GM23248 (cell line): ENCODE data around the gene ATXN3L. TPM values are rescaled to one million over a fixed set of nuclear protein-coding genes. Genes with fewer than 3 reads are reported as not detected.

Experiments
- DNase-seq: peaks from one replicate; pipeline ENCODE4 v3.0.0-alpha.2; 2015
- H2AFZ ChIP-seq: fragments of 200-600 bp; sonication (generic); 2 replicates; pipeline ENCODE4 v1.6.1; 2016; ENCODE audit warnings: antibody characterized with exemption
- H3F3A ChIP-seq: fragments of 200-600 bp; sonication (generic); 2 replicates; pipeline ENCODE4 v1.6.1; 2016; ENCODE audit warnings: mild to moderate bottlenecking, antibody characterized with exemption, mixed run types; ENCODE audit not compliant: insufficient read depth
- H3K27ac ChIP-seq: fragments of 200-600 bp; sonication (generic); 2 replicates; pipeline ENCODE4 v1.5.1; 2016; ENCODE audit warnings: mild to moderate bottlenecking
- H3K27me3 ChIP-seq: fragments of 200-600 bp; sonication (generic); replicated peaks from 2 replicates; pipeline ENCODE4 v1.6.1; 2016; ENCODE audit warnings: mild to moderate bottlenecking; ENCODE audit not compliant: insufficient read depth
- H3K36me3 ChIP-seq: fragments of 200-600 bp; sonication (generic); 2 replicates; pipeline ENCODE4 v1.6.1; 2016; ENCODE audit warnings: low read depth, mild to moderate bottlenecking
- H3K4me1 ChIP-seq: fragments of 200-600 bp; sonication (generic); 2 replicates; pipeline ENCODE4 v1.6.1; 2016; ENCODE audit warnings: mild to moderate bottlenecking; ENCODE audit not compliant: insufficient read depth
- H3K4me2 ChIP-seq: fragments of 200-600 bp; sonication (generic); one replicate; pipeline ENCODE4 v1.6.1; 2016; ENCODE audit warnings: mild to moderate bottlenecking; ENCODE audit not compliant: unreplicated experiment
- H3K4me3 ChIP-seq: fragments of 200-600 bp; sonication (generic); 2 replicates; pipeline ENCODE4 v1.5.1; 2016; ENCODE audit warnings: mild to moderate bottlenecking
- H3K79me2 ChIP-seq: fragments of 200-600 bp; sonication (generic); 2 replicates; pipeline ENCODE4 v1.6.1; 2016; ENCODE audit warnings: mild to moderate bottlenecking; ENCODE audit not compliant: insufficient read depth
- H3K9ac ChIP-seq: fragments of 200-600 bp; sonication (generic); 2 replicates; pipeline ENCODE4 v1.6.1; 2016; ENCODE audit warnings: mild to moderate bottlenecking
- H3K9me2 ChIP-seq: fragments of 200-600 bp; sonication (generic); 2 replicates; pipeline ENCODE4 v1.6.1; 2016; ENCODE audit warnings: mixed run types, mild to moderate bottlenecking, moderate library complexity; ENCODE audit not compliant: insufficient read depth
- H3K9me3 ChIP-seq: fragments of 200-600 bp; sonication (generic); one replicate; pipeline ENCODE4 v1.6.1; 2017; ENCODE audit warnings: low read depth
- H4K20me1 ChIP-seq: fragments of 200-600 bp; sonication (generic); 2 replicates; pipeline ENCODE4 v1.6.0; 2016; ENCODE audit not compliant: insufficient read depth
- EZH2 ChIP-seq: fragments of 200-600 bp; sonication (generic); IDR thresholded peaks from 2 replicates; pipeline ENCODE4 v1.6.1; 2018; ENCODE audit warnings: antibody characterized with exemption, mild to moderate bottlenecking; ENCODE audit not compliant: insufficient read depth, poor library complexity, severe bottlenecking
- EZH2phosphoT487 ChIP-seq: fragments of 200-600 bp; sonication (generic); IDR thresholded peaks from 2 replicates; pipeline ENCODE4 v1.6.1; 2018; ENCODE audit warnings: antibody characterized with exemption, moderate library complexity, mild to moderate bottlenecking, low read depth; ENCODE audit not compliant: insufficient read depth
- WGBS, 2 experiments: methylation state at CpG; one replicate each; pipeline ENCODE4 v1.1.6; 2015 to 2017; ENCODE audit warnings: low lambda C conversion rate in 2 of 2, low coverage in 1 of 2; ENCODE audit errors: missing lambda C conversion rate in 2 of 2; 5-methylcytosine and 5-hydroxymethylcytosine counted together
- in situ Hi-C: fragments of 300-500 bp; cut with MboI; formaldehyde crosslinking; loops from 2 replicates; pipeline ENCODE4 v1.15.0; 2020
- polyA plus RNA-seq: library from polyadenylated mRNA; unstranded; fragments of >200 nt; fragmentation: Nextera tagmentation; extraction: Ambion mirVana; gene quantifications from 2 replicates; pipeline ENCODE4 v1.2.1, GENCODE V29; 2016
- total RNA-seq: library from RNA; depleted of rRNA; stranded (reverse); fragments of >200 nt; shearing (Covaris generic); gene quantifications from 2 replicates; pipeline ENCODE4 v1.2.3, GENCODE V29; 2014; rRNA removed

The ATXN3L gene
- total RNA-seq: not detected in 2 replicates
- polyA plus RNA-seq: not detected in 2 replicates

DNA sequence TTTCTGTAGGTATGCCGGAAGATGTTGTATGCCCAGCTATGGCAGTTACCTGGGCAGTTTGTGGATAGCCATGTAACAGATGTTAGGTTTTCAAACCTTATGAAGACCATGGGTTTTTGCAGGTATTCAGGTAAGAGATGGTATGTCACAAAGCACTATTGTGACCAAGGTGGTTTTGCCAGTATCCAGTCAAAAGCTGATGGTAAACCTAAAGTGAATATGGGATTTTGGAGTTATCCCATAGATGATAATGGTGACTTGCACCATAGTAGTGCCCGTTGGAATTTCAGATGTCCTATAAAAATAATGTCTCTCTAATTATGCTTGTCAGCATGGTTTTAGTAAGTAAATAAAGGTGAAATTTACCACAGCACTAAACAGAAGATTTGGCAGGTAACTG lies at the start of gene ATXN3L:
Gene ATXN3L (minus strand): TSS at position 101 of the 400 bp plus-strand sequence. CDS start 119 bp downstream, outside the sequence.
- no peaks in the 10 kb centered on the region for H4K20me1 ChIP-seq
- H3K36me3 ChIP-seq: no peaks in the 10 kb centered on the region
- H3K9ac ChIP-seq: no peak within 1 kb of the TSS
- H3K27me3 ChIP-seq: no peaks in the 10 kb centered on the region
- no peaks in the 10 kb centered on the region for H3K79me2 ChIP-seq
- DNase-seq: no peak
- no peak within 1 kb of the TSS for H3K4me2 ChIP-seq
- no peaks in the 10 kb centered on the region for H3K9me2 ChIP-seq
- H3K27ac ChIP-seq: no peak within 1 kb of the TSS
- H3K4me1 ChIP-seq: no peaks in the 10 kb centered on the region
- in situ Hi-C loops: no loop called here
- no peaks in the 10 kb centered on the region for H3F3A ChIP-seq
- WGBS, 2 experiments: 95 to 100% methylated on average over 2 of the region's 2 CpGs
- H3K9me3 ChIP-seq: no peaks in the 10 kb centered on the region
- no peak within 1 kb of the TSS for H3K4me3 ChIP-seq
- H2AFZ ChIP-seq: no peak within 1 kb of the TSS
- TF ChIP-seq EZH2phosphoT487: no peak
- TF ChIP-seq EZH2: no peak

GRCh38 chrX:13369256-13370030 lies 49.6 kb upstream of the ATXN3L start:
- H3K4me1 ChIP-seq: peaks cover 26% of the 10 kb centered on the region
- WGBS, 2 experiments: 90 to 94% methylated on average over 3 of the region's 3 CpGs
- no peak for DNase-seq

GRCh38 chrX:13367950-13368349 lies 48.1 kb upstream of the ATXN3L start:
- in situ Hi-C loops: no loop called here
- H3F3A ChIP-seq: peaks cover 5% of the 10 kb centered on the region; the same call in 1 of the 2 replicates
- H3K27ac ChIP-seq: no peak overlapping the region
- no peak overlapping the region for H3K4me3 ChIP-seq
- no peaks in the 10 kb centered on the region for H3K27me3 ChIP-seq
- WGBS, 2 experiments: 98% methylated on average over 7 of the region's 7 CpGs
- no peaks in the 10 kb centered on the region for H3K36me3 ChIP-seq
- H3K9me3 ChIP-seq: no peaks in the 10 kb centered on the region
- H4K20me1 ChIP-seq: no peaks in the 10 kb centered on the region
- TF ChIP-seq EZH2phosphoT487 (no peak), EZH2 (no peak)
- no peak overlapping the region for H2AFZ ChIP-seq
- no peaks in the 10 kb centered on the region for H3K9me2 ChIP-seq
- no peaks in the 10 kb centered on the region for H3K79me2 ChIP-seq
- DNase-seq: no peak
- peaks cover 12% of the 10 kb centered on the region for H3K4me1 ChIP-seq
- no peak overlapping the region for H3K9ac ChIP-seq
- no peak overlapping the region for H3K4me2 ChIP-seq

More at GRCh38 chrX:13369256-13370030, 49.6 kb upstream of the ATXN3L start:
- Histone ChIP-seq H3K9ac (no peak overlapping the region), H3K4me2 (no peak overlapping the region), H3K79me2 (no peaks in the 10 kb centered on the region), H3K9me3 (no peaks in the 10 kb centered on the region), H4K20me1 (no peaks in the 10 kb centered on the region), H3K36me3 (no peaks in the 10 kb centered on the region), H2AFZ (no peak overlapping the region), H3K9me2 (no peaks in the 10 kb centered on the region), H3K27me3 (no peaks in the 10 kb centered on the region), H3F3A (peaks cover 12% of the 10 kb centered on the region), H3K4me3 (no peak overlapping the region), H3K27ac (no peak overlapping the region)
- TF ChIP-seq EZH2phosphoT487 (no peak), EZH2 (no peak)
- in situ Hi-C loops: no loop called here

- no peaks in the 10 kb centered on the region for H3F3A ChIP-seq
- no peaks in the 10 kb centered on the region for H3K9me2 ChIP-seq
- H3K9me3 ChIP-seq: no peaks in the 10 kb centered on the region
- H3K4me2 ChIP-seq: no peak overlapping the region
- no peak overlapping the region for H3K4me3 ChIP-seq
- H2AFZ ChIP-seq: no peak overlapping the region
- no peaks in the 10 kb centered on the region for H4K20me1 ChIP-seq
- no peaks in the 10 kb centered on the region for H3K79me2 ChIP-seq
- H3K36me3 ChIP-seq: no peaks in the 10 kb centered on the region
- H3K27me3 ChIP-seq: no peaks in the 10 kb centered on the region
- TF ChIP-seq EZH2 (no peak), EZH2phosphoT487 (no peak)
- in situ Hi-C loops: no loop called here
- no peak overlapping the region for H3K27ac ChIP-seq
- peaks cover 9% of the 10 kb centered on the region for H3K4me1 ChIP-seq
- DNase-seq: no peak
- 98 to 100% methylated on average over 4 of the region's 4 CpGs for WGBS, 2 experiments
- H3K9ac ChIP-seq: no peak overlapping the region
Observed at GRCh38 chrX:13366698-13367097, 46.8 kb upstream of the ATXN3L start.
